IMR-90 (cell line): ENCODE data around the gene CDK5RAP2. TPM values are rescaled to one million over a fixed set of nuclear protein-coding genes. Genes with fewer than 3 reads are reported as not detected.

Source experiments
- ATAC-seq: fragments of 200-7000 bp; cut with Tn5 transposase; 2 replicates; pipeline ENCODE4 v1.9.1; 2020; ENCODE audit warnings: low read depth, mild to moderate bottlenecking, moderate library complexity
- BruUV-seq: library from RNA; stranded (reverse); fragments of 400-500 nt; replicated peaks from 2 replicates; lab custom pipeline; 2021; lab: Mats Ljungman, UMichigan
- CTCF ChIA-PET: fragments of 300-600 bp; formaldehyde crosslinking; extraction: SDS; loops from one replicate; lab custom pipeline; 2021; ENCODE audit warnings: antibody characterized with exemption; lab: Yijun Ruan, JAX
- POLR2A ChIA-PET: fragments of 300-600 bp; sonication (Branson Sonifier 250); formaldehyde crosslinking; loops from one replicate; lab custom pipeline; 2022; ENCODE audit warnings: antibody characterized with exemption; ENCODE audit not compliant: unreplicated experiment; lab: Charles Lee
- DNase-seq: peaks from one replicate; pipeline ENCODE4 v3.0.0; 2013
- H2AFZ ChIP-seq: replicated peaks from 2 replicates; pipeline ENCODE3; 2013; ENCODE audit warnings: low read length, mild to moderate bottlenecking; ENCODE audit not compliant: poor library complexity
- H2AK5ac ChIP-seq: 2 replicates; pipeline ENCODE4 v1.6.1; 2013; ENCODE audit warnings: low read depth, low read length, inconsistent platforms
- H2AK9ac ChIP-seq: replicated peaks from 2 replicates; pipeline ENCODE3; 2013; ENCODE audit warnings: mild to moderate bottlenecking, low read depth, low read length, moderate library complexity; ENCODE audit not compliant: poor library complexity
- H2BK120ac ChIP-seq: 2 replicates; pipeline ENCODE4 v1.6.1; 2013; ENCODE audit warnings: low read depth, low read length, inconsistent platforms
- H2BK15ac ChIP-seq: 3 replicates; pipeline ENCODE4 v1.6.1; 2013; ENCODE audit warnings: low read depth, low read length, inconsistent platforms
- H2BK20ac ChIP-seq: 2 replicates; pipeline ENCODE4 v1.6.1; 2013; ENCODE audit warnings: low read depth, mild to moderate bottlenecking, inconsistent platforms, low read length, moderate library complexity
- H2BK5ac ChIP-seq: 2 replicates; pipeline ENCODE4 v1.6.1; 2013; ENCODE audit warnings: mild to moderate bottlenecking, low read depth, low read length, inconsistent platforms; ENCODE audit not compliant: poor library complexity, severe bottlenecking
- H3K14ac ChIP-seq: replicated peaks from 2 replicates; pipeline ENCODE4 v1.6.1; 2013; ENCODE audit warnings: low read depth, low read length, inconsistent platforms
- H3K18ac ChIP-seq: 2 replicates; pipeline ENCODE4 v1.6.1; 2013; ENCODE audit warnings: low read depth, low read length, control low read depth
- H3K23ac ChIP-seq: 2 replicates; pipeline ENCODE4 v1.6.1; 2013; ENCODE audit warnings: low read depth, low read length, inconsistent platforms
- H3K27ac ChIP-seq: 2 replicates; pipeline ENCODE4 v1.5.1; 2013; ENCODE audit warnings: mild to moderate bottlenecking, control low read depth, low read length; ENCODE audit not compliant: insufficient read depth
- H3K27me3 ChIP-seq: 2 replicates; pipeline ENCODE4 v1.6.1; 2013; ENCODE audit warnings: low read length; ENCODE audit not compliant: control insufficient read depth, insufficient read depth
- H3K36me3 ChIP-seq: 2 replicates; pipeline ENCODE4 v1.6.1; 2013; ENCODE audit warnings: low read length, mixed read lengths; ENCODE audit not compliant: control insufficient read depth, insufficient read depth
- H3K4ac ChIP-seq: 2 replicates; pipeline ENCODE4 v1.6.1; 2013; ENCODE audit warnings: low read depth, low read length, inconsistent platforms
- H3K4me1 ChIP-seq: 2 replicates; pipeline ENCODE4 v1.6.1; 2013; ENCODE audit warnings: low read length, mixed read lengths; ENCODE audit not compliant: control insufficient read depth, insufficient read depth
- H3K4me2 ChIP-seq: 2 replicates; pipeline ENCODE4 v1.6.1; 2013; ENCODE audit warnings: low read depth, mild to moderate bottlenecking, control low read depth, low read length, moderate library complexity
- H3K4me3 ChIP-seq: 2 replicates; pipeline ENCODE4 v1.5.1; 2013; ENCODE audit warnings: low read depth, mild to moderate bottlenecking, control low read depth, low read length, moderate library complexity; ENCODE audit not compliant: insufficient read depth
- H3K56ac ChIP-seq: 2 replicates; pipeline ENCODE4 v1.6.1; 2013; ENCODE audit warnings: low read length, inconsistent platforms; ENCODE audit not compliant: insufficient read depth; ENCODE audit errors: extremely low read depth
- H3K79me1 ChIP-seq, 2 experiments: 2 replicates each; pipeline ENCODE4 v1.6.1; 2013; ENCODE audit warnings: low read length in 2 of 2, inconsistent platforms in 1 of 2, low read depth in 1 of 2
- H3K9ac ChIP-seq: 2 replicates; pipeline ENCODE4 v1.6.1; 2013; ENCODE audit warnings: low read depth, low read length, control low read depth
- H3K9me1 ChIP-seq: 2 replicates; pipeline ENCODE4 v1.6.1; 2013; ENCODE audit warnings: low read length, inconsistent platforms; ENCODE audit not compliant: insufficient read depth
- H3K9me3 ChIP-seq: 2 replicates; pipeline ENCODE4 v1.6.1; 2013; ENCODE audit warnings: low read length; ENCODE audit not compliant: control insufficient read depth, insufficient read depth
- H4K20me1 ChIP-seq: 2 replicates; pipeline ENCODE4 v1.6.1; 2013; ENCODE audit warnings: low read length, inconsistent platforms; ENCODE audit not compliant: insufficient read depth
- H4K5ac ChIP-seq: 2 replicates; pipeline ENCODE4 v1.6.1; 2013; ENCODE audit warnings: mild to moderate bottlenecking, low read depth, low read length, control low read depth
- H4K8ac ChIP-seq, 2 experiments: 2 replicates each; pipeline ENCODE4 v1.6.1; 2013; ENCODE audit warnings: low read depth in 2 of 2, low read length in 2 of 2, control low read depth in 1 of 2, inconsistent platforms in 1 of 2
- H4K91ac ChIP-seq: 2 replicates; pipeline ENCODE4 v1.6.1; 2013; ENCODE audit warnings: low read depth, low read length, inconsistent platforms; ENCODE audit not compliant: insufficient read depth
- BHLHE40 ChIP-seq: fragments of 150-350 bp; IDR thresholded peaks from 2 replicates; pipeline ENCODE4 v1.6.1; 2016; ENCODE audit warnings: mild to moderate bottlenecking, low read depth, low read length
- CEBPB ChIP-seq: IDR thresholded peaks from 2 replicates; pipeline ENCODE4 v1.6.1; 2012; ENCODE audit warnings: low read depth, low read length, improper control_type of control experiment
- CHD1 ChIP-seq: IDR thresholded peaks from 2 replicates; pipeline ENCODE4 v1.6.1; 2012; ENCODE audit warnings: low read depth, low read length, improper control_type of control experiment
- CTCF ChIP-seq: conservative IDR thresholded peaks from 2 replicates; pipeline ENCODE4 v1.5.1; 2012; ENCODE audit warnings: mild to moderate bottlenecking, low read depth, low read length, improper control_type of control experiment
- ELK1 ChIP-seq: fragments of 150-350 bp; IDR thresholded peaks from 2 replicates; pipeline ENCODE4 v1.6.1; 2016; ENCODE audit warnings: low read depth, mild to moderate bottlenecking, low read length, moderate library complexity, borderline replicate concordance
- FOS ChIP-seq: fragments of 150-350 bp; IDR thresholded peaks from 2 replicates; pipeline ENCODE4 v1.6.1; 2016; ENCODE audit warnings: low read depth, low read length
- MAFK ChIP-seq: IDR thresholded peaks from 2 replicates; pipeline ENCODE4 v1.6.1; 2012; ENCODE audit warnings: low read depth, low read length, improper control_type of control experiment
- MAZ ChIP-seq: IDR thresholded peaks from 2 replicates; pipeline ENCODE4 v1.6.1; 2012; ENCODE audit warnings: low read depth, mild to moderate bottlenecking, low read length, improper control_type of control experiment, moderate library complexity, borderline replicate concordance
- MXI1 ChIP-seq: IDR thresholded peaks from 2 replicates; pipeline ENCODE4 v1.6.1; 2012; ENCODE audit warnings: low read depth, mild to moderate bottlenecking, low read length, moderate library complexity, borderline replicate concordance
- NFE2L2 ChIP-seq: fragments of 150-350 bp; IDR thresholded peaks from 2 replicates; pipeline ENCODE4 v1.6.1; 2016; ENCODE audit warnings: low read depth, mild to moderate bottlenecking, low read length
- RAD21 ChIP-seq: IDR thresholded peaks from 2 replicates; pipeline ENCODE4 v1.6.1; 2012; ENCODE audit warnings: low read length, improper control_type of control experiment
- RCOR1 ChIP-seq: IDR thresholded peaks from 2 replicates; pipeline ENCODE4 v1.6.1; 2012; ENCODE audit warnings: mild to moderate bottlenecking, low read length, improper control_type of control experiment; ENCODE audit not compliant: insufficient replicate concordance
- RFX5 ChIP-seq: IDR thresholded peaks from 2 replicates; pipeline ENCODE4 v1.8.0; 2012; ENCODE audit warnings: low read depth, mild to moderate bottlenecking, low read length, moderate library complexity
- SMC3 ChIP-seq: fragments of 150-350 bp; IDR thresholded peaks from 2 replicates; pipeline ENCODE4 v1.6.1; 2016; ENCODE audit warnings: low read depth, mild to moderate bottlenecking, antibody characterized with exemption, low read length, moderate library complexity
- USF2 ChIP-seq: fragments of 150-350 bp; IDR thresholded peaks from 2 replicates; pipeline ENCODE4 v1.6.1; 2017; ENCODE audit warnings: mild to moderate bottlenecking, antibody characterized with exemption, low read length, low read depth
- WGBS, 2 experiments: methylation state at CpG; one replicate each; pipeline versions ENCODE4 v1.1.5 to v1.1.7; 2013; ENCODE audit warnings: missing lambda C conversion rate in 2 of 2; ENCODE audit not compliant: insufficient read length in 1 of 2; ENCODE audit errors: extremely low coverage in 2 of 2; 5-methylcytosine and 5-hydroxymethylcytosine counted together
- dilution Hi-C: fragments of 300-500 bp; cut with HindIII; formaldehyde crosslinking; loops from one replicate; pipeline ENCODE4 v1.14.3; 2018; ENCODE audit warnings: low sequenced_read_pairs; ENCODE audit not compliant: unreplicated experiment
- in situ Hi-C: fragments of 300-500 bp; cut with MboI; formaldehyde crosslinking; loops from 3 replicates; pipeline ENCODE4 v1.14.3; 2019; ENCODE audit warnings: low sequenced_read_pairs, inconsistent platforms, mixed read lengths
- intact Hi-C: fragments of 100-400 bp; cut with micrococcal nuclease; formaldehyde crosslinking; loops from 2 replicates; pipeline ENCODE4 v1.10.0; 2022
- polyA plus RNA-seq, 3 experiments: library from polyadenylated mRNA; depleted of rRNA; stranded (reverse); fragments of >200 nt; gene quantifications; 2 replicates each; pipeline ENCODE4 v1.2.3, GENCODE V29; 2012; ENCODE audit warnings: low replicate concordance in 1 of 3
- total RNA-seq: library from RNA; depleted of rRNA; stranded (reverse); fragments of >200 nt; gene quantifications from 2 replicates; pipeline ENCODE4 v1.2.3, GENCODE V29; 2012

Gene CDK5RAP2
- total and polyA plus RNA-seq, 2 of the 4 experiments (the other 2 are of a cell fraction): 29.5 to 31.7 TPM

DNA sequence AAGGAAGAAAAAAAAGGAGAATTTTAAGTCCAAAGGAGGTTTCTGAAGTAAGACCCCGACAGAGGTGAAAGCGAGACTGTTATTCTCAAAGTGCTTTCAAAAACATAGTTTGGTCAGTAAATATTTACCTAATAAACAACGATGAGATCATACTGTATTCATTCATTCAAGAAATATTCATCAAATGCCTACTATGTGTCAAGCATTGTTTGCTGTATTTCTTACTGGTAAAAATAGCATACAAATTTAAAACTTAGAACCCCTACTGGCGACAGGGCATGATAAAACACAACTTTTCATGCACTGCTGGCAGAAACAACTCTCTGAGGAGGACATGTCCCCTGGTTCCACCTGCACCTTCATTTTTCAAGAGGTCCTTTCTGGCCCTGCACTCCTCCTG lies 190.7 kb downstream of the CDK5RAP2 start:
- H2BK15ac ChIP-seq: no peak overlapping the region
- no peak overlapping the region for H3K4me2 ChIP-seq
- no peak overlapping the region for H3K18ac ChIP-seq
- H3K27me3 ChIP-seq: no peaks in the 10 kb centered on the region
- H4K5ac ChIP-seq: no peak overlapping the region
- H3K9me3 ChIP-seq: no peaks in the 10 kb centered on the region
- peaks cover 14% of the 10 kb centered on the region for H3K4me1 ChIP-seq
- CTCF ChIA-PET: interaction anchor here (2.0 kb wide), 1 partner anchor 88 kb away, joined by 5 read pairs; no protein-coding TSS in a partner anchor
- H2BK120ac ChIP-seq: no peak overlapping the region
- POLR2A ChIA-PET: no interaction called here
- TF ChIP-seq CEBPB (no peak), RAD21 (no peak), MAZ (no peak), CHD1 (no peak), NFE2L2 (no peak), RFX5 (no peak), MXI1 (no peak), MAFK (no peak), RCOR1 (no peak), BHLHE40 (no peak), FOS (no peak), USF2 (no peak), SMC3 (no peak), ELK1 (no peak), CTCF (no peak)
- dilution Hi-C loops: no loop called here
- H4K91ac ChIP-seq: no peak overlapping the region
- no CpG with 5 or more reads among the region's 4 CpGs for WGBS, 2 experiments
- no peak overlapping the region for H2AFZ ChIP-seq
- intact Hi-C loops: no loop called here
- no peak overlapping the region for H3K23ac ChIP-seq
- no peak for ATAC-seq
- H4K8ac ChIP-seq: no peak overlapping the region
- H2BK5ac ChIP-seq: no peak overlapping the region
- BruUV-seq: no TSS peak
- in situ Hi-C loops: no loop called here
- peaks cover 13% of the 10 kb centered on the region for H3K9me1 ChIP-seq
- no peak overlapping the region for H3K56ac ChIP-seq
- H2AK9ac ChIP-seq: no peak overlapping the region
- no peaks in the 10 kb centered on the region for H4K20me1 ChIP-seq
- peaks cover 26% of the 10 kb centered on the region; the same call in 1 of the 2 replicates for H3K36me3 ChIP-seq
- H3K14ac ChIP-seq: no peak overlapping the region
- no peak overlapping the region for H3K4me3 ChIP-seq
- H3K4ac ChIP-seq: no peak overlapping the region
- no peak for DNase-seq
- no peak overlapping the region for H3K9ac ChIP-seq
- no peak overlapping the region for H2BK20ac ChIP-seq
- H3K27ac ChIP-seq: no peak overlapping the region
- no peaks in the 10 kb centered on the region for H3K79me1 ChIP-seq
- H2AK5ac ChIP-seq: no peak overlapping the region
